HepG2 (cell line): ENCODE data around the gene FAM174C. TPM values are rescaled to one million over a fixed set of nuclear protein-coding genes. Genes with fewer than 3 reads are reported as not detected.

Source experiments
- AGO2 ChIP-seq: fragments of 200-400 bp; formaldehyde crosslinking; optimal IDR thresholded peaks from 2 replicates; pipeline ENCODE3; 2017; ENCODE audit warnings: mild to moderate bottlenecking, low read depth, low read length, moderate library complexity
- AHDC1 ChIP-seq: sonication (generic); formaldehyde crosslinking; IDR thresholded peaks from 2 replicates; pipeline ENCODE4 v1.5.1; 2020; ENCODE audit warnings: mild to moderate bottlenecking, missing genetic modification reagents, borderline replicate concordance
- AKAP8 ChIP-seq: sonication (generic); formaldehyde crosslinking; IDR thresholded peaks from 2 replicates; pipeline ENCODE4 v1.5.1; 2020; ENCODE audit warnings: mild to moderate bottlenecking, missing genetic modification reagents
- CC2D1A ChIP-seq: sonication (generic); formaldehyde crosslinking; IDR thresholded peaks from 2 replicates; pipeline ENCODE4 v1.8.1; 2023; ENCODE audit warnings: mild to moderate bottlenecking, missing genetic modification reagents
- ELF1 ChIP-seq: sonication (generic); formaldehyde crosslinking; IDR thresholded peaks from 2 replicates; pipeline ENCODE4 v1.4.0; 2020; ENCODE audit warnings: missing genetic modification reagents
- FOXP1 ChIP-seq, 2 experiments: fragments of 450-650 bp in 1 of 2; IDR thresholded peaks; 2 replicates each; pipeline ENCODE4 v1.6.1; 2017 to 2018; ENCODE audit warnings: antibody characterized with exemption in 1 of 2
- KLF16 ChIP-seq, 2 experiments: sonication (generic) in 1 of 2; formaldehyde crosslinking in 1 of 2; IDR thresholded peaks; 2 replicates each; pipeline versions ENCODE4 v1.6.1 to v1.8.0; 2016 to 2023; ENCODE audit warnings: missing genetic modification reagents in 2 of 2, missing compliant biosample characterization in 1 of 2
- MXD4 ChIP-seq: IDR thresholded peaks from 2 replicates; pipeline ENCODE4 v1.6.1; 2016; ENCODE audit warnings: mild to moderate bottlenecking, missing biosample characterization, missing genetic modification reagents
- PAF1 ChIP-seq: IDR thresholded peaks from 2 replicates; pipeline ENCODE4 v1.6.1; 2016; ENCODE audit warnings: missing genetic modification reagents, missing compliant biosample characterization
- PAXIP1 ChIP-seq: sonication (generic); formaldehyde crosslinking; conservative IDR thresholded peaks from 2 replicates; pipeline ENCODE4 v1.4.0; 2020; ENCODE audit warnings: mild to moderate bottlenecking, missing genetic modification reagents, moderate library complexity
- PHF8 ChIP-seq: sonication (generic); formaldehyde crosslinking; IDR thresholded peaks from 2 replicates; pipeline ENCODE4 v1.5.0; 2020; ENCODE audit warnings: missing genetic modification reagents
- PLRG1 ChIP-seq: fragments of 450-650 bp; conservative IDR thresholded peaks from 2 replicates; pipeline ENCODE4 v1.6.1; 2016
- PRDM4 ChIP-seq: sonication (generic); formaldehyde crosslinking; IDR thresholded peaks from 2 replicates; pipeline ENCODE4 v1.9.0; 2021; ENCODE audit warnings: missing genetic modification reagents, borderline replicate concordance
- SIX4 ChIP-seq: sonication (generic); formaldehyde crosslinking; IDR thresholded peaks from 2 replicates; pipeline ENCODE4 v1.4.0; 2020; ENCODE audit warnings: missing genetic modification reagents
- ZFX ChIP-seq: sonication (generic); formaldehyde crosslinking; IDR thresholded peaks from 2 replicates; pipeline ENCODE4 v1.4.0; 2020; ENCODE audit warnings: mild to moderate bottlenecking, low read depth, missing genetic modification reagents, moderate library complexity
- ZSCAN5A ChIP-seq: sonication (generic); formaldehyde crosslinking; IDR thresholded peaks from 2 replicates; pipeline ENCODE4 v1.8.0; 2022; ENCODE audit warnings: mild to moderate bottlenecking, missing genetic modification reagents, borderline replicate concordance
- polyA plus RNA-seq, 8 experiments: library from polyadenylated mRNA; depleted of rRNA in 3 of 8; stranded (reverse) in 7 of 8; unstranded in 1 of 8; fragments of >200 nt; fragmentation: Illumina TruSeq in 4 of 8; extraction: Trizol in 4 of 8; gene quantifications; 2 replicates each; pipeline versions ENCODE4 v1.2.1 to v1.2.3, GENCODE V29; 2011 to 2016; ENCODE audit warnings: low read depth in 4 of 8, missing spikeins in 1 of 8, mixed read lengths in 1 of 8; ENCODE audit not compliant: insufficient read depth in 1 of 8
- total RNA-seq, 5 experiments: library from RNA; depleted of rRNA; stranded (reverse); fragments of >200 nt; fragmentation: Illumina TruSeq; extraction: Trizol; gene quantifications; 2 replicates each; pipeline ENCODE4 v1.2.3, GENCODE V29; 2016; ENCODE audit warnings: low read depth in 1 of 5

FAM174C gene
- total and polyA plus RNA-seq, 2 of the 13 experiments (the other 11 are each of a cell fraction or from before 2014, with no cell fraction given) = 19.5 to 31.3 TPM

GRCh38 chr19:1273263-1274041 is 1.9 kb upstream of the FAM174C start (continued):
- TF ChIP-seq PRDM4 (CRISPR knock-in tag) (no peak), CC2D1A (CRISPR knock-in tag) (no peak), FOXP1 (IDR thresholded peaks at IDR 0.05) (no peak), FOXP1 (CRISPR knock-in tag; IDR thresholded peaks at IDR 0.05) (no peak), SIX4 (CRISPR knock-in tag) (no peak), AHDC1 (CRISPR knock-in tag) (no peak), PHF8 (no peak), PAXIP1 (no peak), MXD4 (CRISPR knock-in tag) (no peak), ZSCAN5A (no peak), PAF1 (CRISPR knock-in tag) (peak; percentile 69; the same call in 1 of the 2 replicates), KLF16 (CRISPR knock-in tag; IDR thresholded peaks at IDR 0.05) (no peak), AGO2 (peak; percentile 96), PLRG1 (no peak), AKAP8 (0 out of 2 replicates have a peak, but pooled peaks have one; percentile 52), ELF1 (CRISPR knock-in tag) (no peak), ZFX (CRISPR knock-in tag) (no peak)
